Epithelial cell of esophagus (primary cell): Measurements from ENCODE around the gene MORN1.

ENCODE experiments used
- DNase-seq: peaks from one replicate; pipeline ENCODE4 v3.0.0; 2010; ENCODE audit warnings: low read depth
- H3K4me3 ChIP-seq: 2 replicates; pipeline ENCODE4 v1.5.1; 2011; ENCODE audit warnings: mild to moderate bottlenecking, low read length, control low read depth
- CTCF ChIP-seq: IDR thresholded peaks from 2 replicates; pipeline ENCODE4 v1.5.1; 2011; ENCODE audit warnings: low read depth, mild to moderate bottlenecking, low read length, control low read depth, inconsistent platforms; ENCODE audit not compliant: insufficient read depth; ENCODE audit errors: missing control alignments

Gene MORN1

GRCh38 chr1:2352897-2353550 is 38.3 kb downstream of the MORN1 start:
- DNase-seq: no peak
- H3K4me3 ChIP-seq: no peak overlapping the region
- no peak for TF ChIP-seq CTCF

GRCh38 chr1:2352341-2352896 is 38.9 kb downstream of the MORN1 start:
- H3K4me3 ChIP-seq: no peak overlapping the region
- DNase-seq: peak; percentile 36
- TF ChIP-seq CTCF: no peak

GRCh38 chr1:2351723-2352122 is 39.6 kb downstream of the MORN1 start:
- no peak overlapping the region for H3K4me3 ChIP-seq
- TF ChIP-seq CTCF: no peak
- DNase-seq: no peak

GRCh38 chr1:2350911-2351655 is 40.3 kb downstream of the MORN1 start:
- DNase-seq: no peak
- H3K4me3 ChIP-seq: no peak overlapping the region
- no peak for TF ChIP-seq CTCF

GRCh38 chr1:2350501-2350900 is 40.9 kb downstream of the MORN1 start:
- DNase-seq: no peak
- no peak for TF ChIP-seq CTCF
- H3K4me3 ChIP-seq: no peak overlapping the region

- H3K4me3 ChIP-seq: no peak overlapping the region
- no peak for DNase-seq
- no peak for TF ChIP-seq CTCF
Measured at GRCh38 chr1:2349806-2350205, 41.5 kb downstream of the MORN1 start.
